GM18861 (cell line): ENCODE measurements around the gene SLC50A1.
A peak's percentile ranks its signal among the peaks of the same experiment; 100 is the strongest.

Source experiments
- ATAC-seq: cut with Tn5 transposase; IDR thresholded peaks from one replicate; pipeline ENCODE4 v1.9.1; 2021; ENCODE audit not compliant: unreplicated experiment

The SLC50A1 gene

DNA sequence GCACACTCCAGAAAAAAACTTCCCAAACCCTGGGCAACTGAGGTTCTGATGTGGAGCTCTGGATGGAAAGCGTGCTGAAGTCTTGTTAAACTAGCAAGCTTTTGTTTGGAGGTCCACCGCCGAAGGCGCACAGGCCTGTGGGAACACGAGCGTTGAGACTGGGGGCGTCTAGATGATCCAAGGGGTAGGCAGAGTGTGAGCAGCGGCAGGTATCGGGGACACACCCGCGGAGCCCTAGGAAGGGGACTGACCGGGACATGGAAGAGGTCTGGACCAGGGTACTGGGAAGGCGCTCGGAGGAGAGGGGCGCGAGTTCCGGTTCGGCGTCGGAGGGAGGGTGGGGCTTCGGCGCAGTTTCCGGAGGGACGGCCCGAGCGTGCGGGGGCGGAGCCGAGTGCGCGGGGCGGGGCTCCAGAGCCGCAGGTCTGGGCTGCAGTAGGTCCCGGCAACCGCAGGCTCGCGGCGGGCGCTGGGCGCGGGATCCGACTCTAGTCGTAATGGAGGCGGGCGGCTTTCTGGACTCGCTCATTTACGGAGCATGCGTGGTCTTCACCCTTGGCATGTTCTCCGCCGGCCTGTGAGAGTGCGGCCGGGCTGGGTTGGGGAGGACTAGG lies at the start of gene SLC50A1:
Gene SLC50A1 (plus strand): TSS at position 438 of the 614 bp plus-strand sequence. CDS start 60 bp downstream, at position 498.
- peak; percentile 51 for ATAC-seq

DNA sequence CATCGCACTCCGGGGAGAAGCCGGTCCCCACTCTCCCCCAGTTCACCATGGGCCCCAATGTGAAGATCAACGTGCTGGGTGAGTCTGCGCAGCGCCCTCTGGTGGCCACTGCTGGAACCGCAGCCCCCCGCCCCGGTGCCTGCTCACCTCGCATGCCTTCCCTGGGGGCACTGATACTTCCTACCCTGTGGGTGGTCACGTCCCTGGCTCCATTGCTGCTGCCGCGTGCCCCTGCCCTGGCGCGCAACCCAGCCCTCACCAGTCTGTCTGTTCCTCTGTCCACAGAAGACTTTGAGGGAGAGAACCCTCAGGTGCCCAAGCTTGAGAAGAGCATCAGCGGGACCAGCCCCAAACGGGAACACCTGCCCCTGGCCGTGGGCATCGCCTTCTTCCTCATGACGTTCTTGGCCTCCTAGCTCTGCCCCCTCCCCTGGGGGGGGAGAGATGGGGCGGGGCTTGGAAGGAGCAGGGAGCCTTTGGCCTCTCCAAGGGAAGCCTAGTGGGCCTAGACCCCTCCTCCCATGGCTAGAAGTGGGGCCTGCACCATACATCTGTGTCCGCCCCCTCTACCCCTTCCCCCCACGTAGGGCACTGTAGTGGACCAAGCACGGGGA lies 49.4 kb upstream of the SLC50A1 start:
- ATAC-seq, result no peak

GRCh38 chr1:155086856-155087535 lies 48.7 kb upstream of the SLC50A1 start:
- no peak for ATAC-seq

- ATAC-seq, result no peak
These were observed 44.3 kb upstream of the SLC50A1 start for GRCh38 chr1:155091071-155092051.

DNA sequence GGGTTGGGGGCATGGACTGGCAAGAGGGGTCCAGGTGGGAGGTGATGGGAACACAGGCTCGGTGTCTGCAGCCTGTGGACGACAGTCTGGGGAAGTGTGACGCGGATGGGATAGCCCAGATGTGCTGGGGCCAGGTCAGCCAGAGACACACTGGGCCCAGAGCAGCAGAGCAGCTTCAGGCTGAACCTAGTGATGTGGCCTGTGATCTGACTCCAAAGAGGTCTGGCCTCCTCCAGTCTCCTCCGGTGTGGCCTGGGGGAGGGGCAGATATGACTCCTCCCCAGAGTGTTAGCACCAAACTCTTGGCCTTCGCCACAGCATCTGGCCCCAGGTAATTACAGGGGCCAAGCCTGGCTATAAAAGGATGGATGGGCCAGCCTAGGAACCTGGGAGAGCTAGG lies 43.5 kb upstream of the SLC50A1 start:
- ATAC-seq, result no peak

DNA sequence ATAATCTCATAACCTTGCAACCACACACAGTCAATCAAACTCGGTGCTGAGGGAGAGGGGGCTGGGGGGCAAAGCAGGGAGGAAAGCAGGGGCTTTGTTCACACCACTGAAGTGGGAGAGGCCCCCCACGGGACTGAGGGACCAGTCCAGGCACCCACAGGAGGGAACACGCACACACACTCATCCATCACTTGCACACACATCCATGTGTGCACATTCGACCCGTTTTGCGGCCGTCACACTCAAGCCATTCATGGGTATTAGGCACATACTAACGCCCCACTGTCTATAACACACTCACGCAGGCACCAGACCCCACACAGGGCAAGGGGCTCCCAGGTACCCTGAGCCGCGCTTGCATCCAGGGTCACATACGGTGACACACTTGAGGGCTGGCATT lies 43.0 kb upstream of the SLC50A1 start:
- no peak for ATAC-seq

- no peak for ATAC-seq
These were observed 41.6 kb upstream of the SLC50A1 start for GRCh38 chr1:155093911-155094621.

DNA sequence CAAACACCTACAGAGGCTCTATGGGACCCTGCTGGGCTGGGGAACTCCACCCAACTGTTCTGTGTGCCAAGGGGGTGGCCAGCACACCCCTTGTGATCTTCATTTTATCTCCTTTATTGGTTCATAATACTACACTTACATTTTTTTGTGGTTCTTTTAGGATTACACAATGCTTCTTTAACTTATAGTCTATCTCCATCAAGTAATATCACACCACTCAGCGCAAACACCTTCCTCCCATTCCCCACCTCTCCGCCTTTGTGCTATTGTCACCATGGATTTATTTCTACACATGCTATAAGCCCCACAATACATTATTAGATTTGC lies 41.1 kb upstream of the SLC50A1 start:
- no peak for ATAC-seq

- no peak for ATAC-seq
These were observed 36.3 kb upstream of the SLC50A1 start for GRCh38 chr1:155099331-155099730.

- ATAC-seq, result no peak
These were observed 32.3 kb upstream of the SLC50A1 start for GRCh38 chr1:155103325-155103724.

- ATAC-seq, result no peak
These were observed 30.8 kb upstream of the SLC50A1 start for GRCh38 chr1:155104605-155105534.

GRCh38 chr1:155105604-155106011 lies 30.0 kb upstream of the SLC50A1 start:
- ATAC-seq, result no peak

DNA sequence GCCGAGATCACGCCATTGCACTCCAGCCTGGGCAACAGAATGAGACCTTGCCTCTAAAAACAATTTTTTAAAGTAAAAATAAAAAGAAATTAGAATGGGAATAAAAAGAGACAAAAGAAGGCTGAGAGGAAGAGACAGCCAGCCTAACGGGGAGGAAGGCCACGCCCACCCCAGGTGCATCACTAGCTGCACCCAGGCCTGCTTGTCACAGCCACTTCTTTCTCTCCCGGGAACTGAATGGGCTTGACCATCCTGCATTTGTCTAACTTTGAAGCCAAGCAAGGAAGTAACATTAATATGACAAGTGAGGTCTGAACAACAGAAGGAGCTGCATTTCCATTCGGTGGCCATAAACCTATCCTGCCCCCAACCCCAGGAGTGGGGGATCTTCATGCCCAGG lies 28.8 kb upstream of the SLC50A1 start:
- ATAC-seq, result no peak

- no peak for ATAC-seq
These were observed 28.1 kb upstream of the SLC50A1 start for GRCh38 chr1:155107309-155108264.

GRCh38 chr1:155108296-155108695 lies 27.4 kb upstream of the SLC50A1 start:
- no peak for ATAC-seq

DNA sequence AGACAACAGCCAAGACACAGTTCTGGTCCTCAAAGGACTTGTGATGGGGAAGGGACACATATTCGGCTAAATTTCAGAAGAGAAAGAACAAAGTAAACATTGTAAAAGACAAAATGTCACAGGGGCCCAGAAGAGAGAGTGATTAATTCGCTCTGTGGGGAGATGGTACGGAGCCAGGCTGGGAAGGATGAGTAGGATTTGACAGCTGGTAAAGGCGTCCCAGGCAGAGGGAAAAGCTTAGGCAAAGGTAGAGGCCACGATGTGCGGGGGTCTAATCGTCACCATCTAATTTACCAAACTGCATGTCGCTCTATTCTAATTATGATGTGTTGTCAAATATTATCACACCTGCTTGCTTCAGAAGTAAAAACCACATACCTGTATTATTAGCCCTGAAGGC lies 25.3 kb upstream of the SLC50A1 start:
- no peak for ATAC-seq

- ATAC-seq, result no peak
These were observed 24.8 kb upstream of the SLC50A1 start for GRCh38 chr1:155110826-155111225.

DNA sequence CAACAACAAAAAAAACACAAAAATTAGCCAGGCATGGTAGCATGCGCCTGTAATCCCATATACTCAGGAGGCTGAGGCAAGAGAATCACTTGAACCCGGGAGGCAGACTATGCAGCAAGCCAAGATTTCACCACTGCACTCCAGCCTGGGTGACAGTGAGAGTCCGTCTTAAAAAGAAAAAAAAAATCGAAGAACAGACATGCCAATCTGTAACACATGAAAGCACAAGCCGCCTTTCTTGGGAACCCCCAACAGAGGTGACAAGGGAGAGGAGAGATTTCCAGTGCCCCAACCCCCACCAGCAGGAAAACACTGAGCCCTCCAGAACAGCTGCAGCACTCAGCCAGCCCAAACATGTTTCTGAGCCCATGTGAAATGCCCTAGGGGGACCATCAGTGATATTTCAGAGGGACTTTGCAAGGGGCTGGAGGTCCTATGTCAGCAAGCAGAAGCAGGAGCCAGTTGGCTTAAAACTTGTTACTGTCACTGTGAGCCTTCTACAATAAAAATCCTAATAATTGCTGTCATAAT lies 22.1 kb upstream of the SLC50A1 start:
- no peak for ATAC-seq
